Activated T-helper 1 cell treated with Interleukin-2 at 50 U/mL for 16 hours (primary cell): ENCODE data around the gene PTPN13.
A peak's percentile ranks its signal among the peaks of the same experiment; 100 is the strongest.

ENCODE experiments used
- DNase-seq: peaks from one replicate; pipeline ENCODE4 v3.0.0-alpha.2; 2020; ENCODE audit warnings: low read depth

The PTPN13 gene

GRCh38 chr4:86593688-86594558, at the start of gene PTPN13:
PTPN13 (plus strand) TSS chr4:86594315; CDS start chr4:86635257, 40,942 bp downstream.
- peak; percentile 44 for DNase-seq

GRCh38 chr4:86547140-86547539, 47.0 kb upstream of the PTPN13 start:
- DNase-seq: no peak

GRCh38 chr4:86549163-86549788, 44.8 kb upstream of the PTPN13 start:
- no peak for DNase-seq

GRCh38 chr4:86551387-86551786, 42.7 kb upstream of the PTPN13 start:
- no peak for DNase-seq

GRCh38 chr4:86554646-86555045, 39.5 kb upstream of the PTPN13 start:
- no peak for DNase-seq

- no peak for DNase-seq
Measured at GRCh38 chr4:86556791-86557415, 37.2 kb upstream of the PTPN13 start.

GRCh38 chr4:86557526-86557925, 36.6 kb upstream of the PTPN13 start:
- DNase-seq: no peak

- DNase-seq: no peak
Measured at GRCh38 chr4:86558258-86558657, 35.9 kb upstream of the PTPN13 start.

GRCh38 chr4:86558797-86559196, 35.3 kb upstream of the PTPN13 start:
- no peak for DNase-seq

- DNase-seq: no peak
Measured at GRCh38 chr4:86560447-86560846, 33.7 kb upstream of the PTPN13 start.

GRCh38 chr4:86561256-86561655, 32.9 kb upstream of the PTPN13 start:
- no peak for DNase-seq

GRCh38 chr4:86563416-86563815, 30.7 kb upstream of the PTPN13 start:
- DNase-seq: no peak

GRCh38 chr4:86564795-86565194, 29.3 kb upstream of the PTPN13 start:
- DNase-seq: no peak

GRCh38 chr4:86565651-86566050, 28.5 kb upstream of the PTPN13 start:
- DNase-seq: no peak

- DNase-seq: no peak
Measured at GRCh38 chr4:86569103-86569870, 24.8 kb upstream of the PTPN13 start.

GRCh38 chr4:86579941-86580340, 14.2 kb upstream of the PTPN13 start:
- DNase-seq: no peak

GRCh38 chr4:86582410-86582809, 11.7 kb upstream of the PTPN13 start:
- no peak for DNase-seq

GRCh38 chr4:86586160-86586572, 7.9 kb upstream of the PTPN13 start:
- DNase-seq: no peak

GRCh38 chr4:86586626-86587380, 7.3 kb upstream of the PTPN13 start:
- DNase-seq: no peak

- no peak for DNase-seq
Measured at GRCh38 chr4:86587381-86588140, 6.6 kb upstream of the PTPN13 start.
